ENCODE measurements around the gene MT1M. TPM values are rescaled to one million over a fixed set of nuclear protein-coding genes. Genes with fewer than 3 reads are reported as not detected.
"Not testable (repeated sequence)": the region's sequence is repeated elsewhere in the genome, so short reads cannot be mapped to it uniquely, and the experiment has no call there.

The MT1M gene
- total RNA-seq (10 to 100 TPM in 4 of 9 donors, 1 to 10 TPM in 4, under 1 TPM in 1; 0.44 to 14.4 (median 10.0) TPM), polyA plus RNA-seq (10 to 100 TPM in 1 of 3 donors, 1 to 10 TPM in 2; 6.0 to 50.3 (median 8.0) TPM)
- long read RNA-seq, donor 1: 0 reads
- long read RNA-seq, donor 2: 0 reads
- long read RNA-seq, donor 3: 0 reads
- long read RNA-seq, donor 4, transcript MT1M-201 (3 exons, 829 nt): major isoform, 9 of 9 reads
- long read RNA-seq, donor 4, partial matches to known transcripts: 0 of 9 reads
- long read RNA-seq, donor 4, other reads (novel, unspliced or antisense): 0 of 9 reads
- long read RNA-seq, donor 5, transcript MT1M-201 (3 exons, 829 nt): major isoform, 12 of 12 reads
- long read RNA-seq, donor 5, partial matches to known transcripts: 0 of 12 reads
- long read RNA-seq, donor 5, other reads (novel, unspliced or antisense): 0 of 12 reads
- long read RNA-seq, donor 6, partial matches to known transcripts: 0 of 1 reads
- long read RNA-seq, donor 6, other reads (novel, unspliced or antisense): 0 of 1 reads
- long read RNA-seq, donor 7: 0 reads
- long read RNA-seq, donor 8, partial matches to known transcripts: 0 of 4 reads
- long read RNA-seq, donor 8, other reads (novel, unspliced or antisense): 0 of 4 reads
- long read RNA-seq, donor 9: 0 reads
- long read RNA-seq, donor 10: 0 reads

DNA sequence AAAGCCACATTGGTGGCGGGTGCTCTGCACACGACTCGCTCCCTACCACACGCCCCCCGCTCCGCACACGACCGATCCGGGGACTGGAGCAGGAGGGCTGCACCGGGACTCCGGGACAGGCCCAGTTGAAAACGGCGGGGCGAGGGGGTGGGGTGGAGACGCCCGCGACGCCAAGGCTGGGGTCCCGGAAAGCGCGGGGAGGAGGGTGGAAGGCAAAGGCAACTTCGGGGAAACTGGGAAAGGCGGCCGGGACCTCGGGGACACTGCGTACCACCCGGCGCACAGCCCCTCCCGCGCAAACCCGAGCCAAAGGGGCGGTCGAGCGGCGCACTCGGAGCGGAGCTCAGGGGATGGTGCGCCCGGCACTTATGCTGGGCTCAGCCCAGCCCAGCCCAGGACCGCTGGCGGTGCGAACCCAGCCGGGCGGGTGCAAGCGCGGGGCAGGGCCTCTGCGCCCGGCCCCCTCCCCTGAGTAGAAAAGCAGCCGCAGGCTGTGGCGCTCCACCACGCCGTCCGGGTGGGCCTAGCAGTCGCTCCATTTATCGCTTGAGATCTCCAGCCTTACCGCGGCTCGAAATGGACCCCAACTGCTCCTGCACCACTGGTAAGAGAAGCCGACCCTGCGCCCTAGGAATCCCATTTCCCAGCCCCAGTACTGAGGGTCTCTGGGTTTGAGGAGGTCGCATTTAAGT lies at the start of gene MT1M:
TSS of gene MT1M (plus strand) at position 504 of the 692 bp plus-strand sequence. CDS start at position 577, 73 bp downstream.
- DNase-seq: peak in 4 of 7 donors; percentile 47 to 62 (median 50)
- Histone ChIP-seq H3K27me3 (peaks cover 7% of the 10 kb centered on the region), H3K4me1 (replicated peaks in 1 of 2) (peaks cover 0 to 15% of the 10 kb centered on the region in 2 donors), H3K9me3 (replicated peaks in 1 of 3) (no peaks in the 10 kb centered on the region), H3K36me3 (replicated peaks in 1 of 2) (no peaks in the 10 kb centered on the region), H3K27ac (peak within 1 kb of the TSS in 3 of 5 donors; percentile 47 to 83 (median 67)), H3K4me3 (peak within 1 kb of the TSS in 2 of 4 donors; percentile 32 to 53)
- WGBS, 4 donors: 3 to 29% (median 11%) methylated on average over 12 to 61 of the region's 61 CpGs
- TF ChIP-seq, protein P1, sequence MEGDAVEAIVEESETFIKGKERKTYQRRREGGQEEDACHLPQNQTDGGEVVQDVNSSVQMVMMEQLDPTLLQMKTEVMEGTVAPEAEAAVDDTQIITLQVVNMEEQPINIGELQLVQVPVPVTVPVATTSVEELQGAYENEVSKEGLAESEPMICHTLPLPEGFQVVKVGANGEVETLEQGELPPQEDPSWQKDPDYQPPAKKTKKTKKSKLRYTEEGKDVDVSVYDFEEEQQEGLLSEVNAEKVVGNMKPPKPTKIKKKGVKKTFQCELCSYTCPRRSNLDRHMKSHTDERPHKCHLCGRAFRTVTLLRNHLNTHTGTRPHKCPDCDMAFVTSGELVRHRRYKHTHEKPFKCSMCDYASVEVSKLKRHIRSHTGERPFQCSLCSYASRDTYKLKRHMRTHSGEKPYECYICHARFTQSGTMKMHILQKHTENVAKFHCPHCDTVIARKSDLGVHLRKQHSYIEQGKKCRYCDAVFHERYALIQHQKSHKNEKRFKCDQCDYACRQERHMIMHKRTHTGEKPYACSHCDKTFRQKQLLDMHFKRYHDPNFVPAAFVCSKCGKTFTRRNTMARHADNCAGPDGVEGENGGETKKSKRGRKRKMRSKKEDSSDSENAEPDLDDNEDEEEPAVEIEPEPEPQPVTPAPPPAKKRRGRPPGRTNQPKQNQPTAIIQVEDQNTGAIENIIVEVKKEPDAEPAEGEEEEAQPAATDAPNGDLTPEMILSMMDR (IDR thresholded peaks at IDR 0.05): no peak
- peak in 1 of 2 donors; percentile 37 for TF ChIP-seq POLR2A (IDR thresholded peaks at IDR 0.05)
- intact Hi-C loops (cut with DNase I): no loop called here

GRCh38 chr16:56582911-56583310 lies 49.5 kb upstream of the MT1M start:
- H3K27ac ChIP-seq; H3K4me3 ChIP-seq; H3K9me3 ChIP-seq (replicated peaks in 1 of 3); H3K36me3 ChIP-seq (replicated peaks in 1 of 2); H3K4me1 ChIP-seq (replicated peaks in 1 of 2); DNase-seq; intact Hi-C loops (cut with DNase I); H3K27me3 ChIP-seq: not testable (repeated sequence)
- WGBS, 4 donors: 93 to 100% (median 96%) methylated on average over 2 of the region's 2 CpGs

DNA sequence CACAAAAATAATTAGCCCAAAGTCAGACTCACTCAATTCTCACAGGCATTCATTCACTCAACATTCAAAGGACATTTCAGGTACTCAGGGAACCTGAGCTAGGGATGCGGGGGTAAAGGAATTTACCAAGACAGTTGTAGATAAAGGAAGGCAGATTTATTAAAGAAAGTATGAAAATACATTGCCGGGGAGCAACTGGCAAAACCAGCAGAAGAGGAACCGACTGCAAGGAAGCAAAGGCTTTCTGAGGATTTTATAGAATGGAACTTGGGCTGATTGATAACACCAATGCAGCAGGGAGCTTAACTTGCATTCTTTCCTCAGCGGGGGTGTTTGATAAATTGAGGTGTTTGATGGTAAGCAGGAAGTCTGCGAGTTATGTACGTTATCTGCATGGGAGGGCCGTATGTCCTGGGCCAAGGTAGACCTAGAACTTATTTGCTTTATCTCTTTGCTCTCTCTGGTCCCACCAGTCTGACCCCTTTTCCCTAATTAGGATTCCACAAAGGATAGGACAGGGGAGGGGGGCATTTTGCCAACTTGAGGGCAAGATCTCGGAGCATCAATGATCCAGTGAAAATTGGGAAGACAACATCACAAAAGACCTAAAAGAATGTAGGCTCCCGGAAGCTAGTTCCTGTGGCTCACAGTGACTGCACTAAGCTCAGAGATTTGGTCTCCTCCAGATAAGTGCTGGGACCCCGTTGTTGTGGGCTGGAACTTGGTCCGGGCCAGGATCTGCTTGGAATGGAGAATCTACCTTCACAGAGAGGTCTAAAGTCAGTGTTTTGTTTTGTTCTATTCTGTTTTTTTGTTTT lies 48.9 kb upstream of the MT1M start:
- H3K4me1 ChIP-seq (replicated peaks in 1 of 2): no peaks in the 10 kb centered on the region
- no peak overlapping the region for H3K4me3 ChIP-seq
- H3K9me3 ChIP-seq (replicated peaks in 1 of 3): no peaks in the 10 kb centered on the region
- TF ChIP-seq, protein P1 (IDR thresholded peaks at IDR 0.05): no peak
- no peak for TF ChIP-seq POLR2A (IDR thresholded peaks at IDR 0.05)
- intact Hi-C loops (cut with DNase I): no loop called here
- no peak overlapping the region for H3K27ac ChIP-seq
- WGBS, 4 donors: 78 to 82% (median 80%) methylated on average over 10 to 11 of the region's 11 CpGs
- H3K36me3 ChIP-seq (replicated peaks in 1 of 2): no peaks in the 10 kb centered on the region
- DNase-seq: peak in 1 of 7 donors; percentile 34
- H3K27me3 ChIP-seq: no peaks in the 10 kb centered on the region

DNA sequence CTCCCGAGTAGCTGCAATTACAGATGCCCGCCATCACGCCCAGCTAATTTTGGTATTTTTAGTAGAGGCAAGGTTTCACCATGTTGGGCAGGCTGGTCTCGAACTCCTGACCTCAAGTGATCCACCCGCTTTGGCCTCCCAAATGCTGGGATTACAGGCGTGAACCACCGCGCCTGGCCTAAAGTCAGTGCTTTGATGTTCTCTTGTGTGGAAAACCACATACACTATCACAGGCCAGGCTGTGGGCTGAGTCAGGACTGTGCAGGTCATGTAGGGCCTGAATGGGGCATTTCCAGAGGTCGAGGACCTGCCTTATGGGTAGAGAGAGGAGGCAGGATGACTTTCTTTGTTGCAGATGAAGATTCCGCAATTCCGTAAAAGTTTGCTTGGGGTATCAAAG lies 48.2 kb upstream of the MT1M start:
- TF ChIP-seq, protein P1 (IDR thresholded peaks at IDR 0.05): no peak
- TF ChIP-seq POLR2A (IDR thresholded peaks at IDR 0.05): no peak
- peak in 1 of 7 donors; percentile 36 for DNase-seq
- Histone ChIP-seq H3K27me3 (no peaks in the 10 kb centered on the region), H3K4me1 (replicated peaks in 1 of 2) (peaks cover 0 to 6% of the 10 kb centered on the region in 2 donors), H3K36me3 (replicated peaks in 1 of 2) (no peaks in the 10 kb centered on the region), H3K9me3 (replicated peaks in 1 of 3) (no peaks in the 10 kb centered on the region), H3K4me3 (no peak overlapping the region), H3K27ac (no peak overlapping the region)
- 83 to 97% (median 86%) methylated on average over 11 of the region's 11 CpGs for WGBS, 4 donors
- intact Hi-C loops (cut with DNase I): no loop called here
